IMR-90 (cell line): ENCODE results near the gene LTBP1. TPM values are rescaled to one million over a fixed set of nuclear protein-coding genes. Genes with fewer than 3 reads are reported as not detected.

ENCODE experiments used
- ATAC-seq: fragments of 200-7000 bp; cut with Tn5 transposase; 2 replicates; pipeline ENCODE4 v1.9.1; 2020; ENCODE audit warnings: low read depth, mild to moderate bottlenecking, moderate library complexity
- BruUV-seq: library from RNA; stranded (reverse); fragments of 400-500 nt; replicated peaks from 2 replicates; lab custom pipeline; 2021; lab: Mats Ljungman, UMichigan
- CTCF ChIA-PET: fragments of 300-600 bp; formaldehyde crosslinking; extraction: SDS; loops from one replicate; lab custom pipeline; 2021; ENCODE audit warnings: antibody characterized with exemption; lab: Yijun Ruan, JAX
- POLR2A ChIA-PET: fragments of 300-600 bp; sonication (Branson Sonifier 250); formaldehyde crosslinking; loops from one replicate; lab custom pipeline; 2022; ENCODE audit warnings: antibody characterized with exemption; ENCODE audit not compliant: unreplicated experiment; lab: Charles Lee
- DNase-seq: peaks from one replicate; pipeline ENCODE4 v3.0.0; 2013
- H2AFZ ChIP-seq: replicated peaks from 2 replicates; pipeline ENCODE3; 2013; ENCODE audit warnings: low read length, mild to moderate bottlenecking; ENCODE audit not compliant: poor library complexity
- H2AK5ac ChIP-seq: 2 replicates; pipeline ENCODE4 v1.6.1; 2013; ENCODE audit warnings: low read depth, low read length, inconsistent platforms
- H2AK9ac ChIP-seq: replicated peaks from 2 replicates; pipeline ENCODE3; 2013; ENCODE audit warnings: mild to moderate bottlenecking, low read depth, low read length, moderate library complexity; ENCODE audit not compliant: poor library complexity
- H2BK120ac ChIP-seq: 2 replicates; pipeline ENCODE4 v1.6.1; 2013; ENCODE audit warnings: low read depth, low read length, inconsistent platforms
- H2BK15ac ChIP-seq: 3 replicates; pipeline ENCODE4 v1.6.1; 2013; ENCODE audit warnings: low read depth, low read length, inconsistent platforms
- H2BK20ac ChIP-seq: 2 replicates; pipeline ENCODE4 v1.6.1; 2013; ENCODE audit warnings: low read depth, mild to moderate bottlenecking, inconsistent platforms, low read length, moderate library complexity
- H2BK5ac ChIP-seq: 2 replicates; pipeline ENCODE4 v1.6.1; 2013; ENCODE audit warnings: mild to moderate bottlenecking, low read depth, low read length, inconsistent platforms; ENCODE audit not compliant: poor library complexity, severe bottlenecking
- H3K14ac ChIP-seq: replicated peaks from 2 replicates; pipeline ENCODE4 v1.6.1; 2013; ENCODE audit warnings: low read depth, low read length, inconsistent platforms
- H3K18ac ChIP-seq: 2 replicates; pipeline ENCODE4 v1.6.1; 2013; ENCODE audit warnings: low read depth, low read length, control low read depth
- H3K23ac ChIP-seq: 2 replicates; pipeline ENCODE4 v1.6.1; 2013; ENCODE audit warnings: low read depth, low read length, inconsistent platforms
- H3K27ac ChIP-seq: 2 replicates; pipeline ENCODE4 v1.5.1; 2013; ENCODE audit warnings: mild to moderate bottlenecking, control low read depth, low read length; ENCODE audit not compliant: insufficient read depth
- H3K27me3 ChIP-seq: 2 replicates; pipeline ENCODE4 v1.6.1; 2013; ENCODE audit warnings: low read length; ENCODE audit not compliant: control insufficient read depth, insufficient read depth
- H3K36me3 ChIP-seq: 2 replicates; pipeline ENCODE4 v1.6.1; 2013; ENCODE audit warnings: low read length, mixed read lengths; ENCODE audit not compliant: control insufficient read depth, insufficient read depth
- H3K4ac ChIP-seq: 2 replicates; pipeline ENCODE4 v1.6.1; 2013; ENCODE audit warnings: low read depth, low read length, inconsistent platforms
- H3K4me1 ChIP-seq: 2 replicates; pipeline ENCODE4 v1.6.1; 2013; ENCODE audit warnings: low read length, mixed read lengths; ENCODE audit not compliant: control insufficient read depth, insufficient read depth
- H3K4me2 ChIP-seq: 2 replicates; pipeline ENCODE4 v1.6.1; 2013; ENCODE audit warnings: low read depth, mild to moderate bottlenecking, control low read depth, low read length, moderate library complexity
- H3K4me3 ChIP-seq: 2 replicates; pipeline ENCODE4 v1.5.1; 2013; ENCODE audit warnings: low read depth, mild to moderate bottlenecking, control low read depth, low read length, moderate library complexity; ENCODE audit not compliant: insufficient read depth
- H3K56ac ChIP-seq: 2 replicates; pipeline ENCODE4 v1.6.1; 2013; ENCODE audit warnings: low read length, inconsistent platforms; ENCODE audit not compliant: insufficient read depth; ENCODE audit errors: extremely low read depth
- H3K79me1 ChIP-seq, 2 experiments: 2 replicates each; pipeline ENCODE4 v1.6.1; 2013; ENCODE audit warnings: low read length in 2 of 2, inconsistent platforms in 1 of 2, low read depth in 1 of 2
- H3K9ac ChIP-seq: 2 replicates; pipeline ENCODE4 v1.6.1; 2013; ENCODE audit warnings: low read depth, low read length, control low read depth
- H3K9me1 ChIP-seq: 2 replicates; pipeline ENCODE4 v1.6.1; 2013; ENCODE audit warnings: low read length, inconsistent platforms; ENCODE audit not compliant: insufficient read depth
- H3K9me3 ChIP-seq: 2 replicates; pipeline ENCODE4 v1.6.1; 2013; ENCODE audit warnings: low read length; ENCODE audit not compliant: control insufficient read depth, insufficient read depth
- H4K20me1 ChIP-seq: 2 replicates; pipeline ENCODE4 v1.6.1; 2013; ENCODE audit warnings: low read length, inconsistent platforms; ENCODE audit not compliant: insufficient read depth
- H4K5ac ChIP-seq: 2 replicates; pipeline ENCODE4 v1.6.1; 2013; ENCODE audit warnings: mild to moderate bottlenecking, low read depth, low read length, control low read depth
- H4K8ac ChIP-seq, 2 experiments: 2 replicates each; pipeline ENCODE4 v1.6.1; 2013; ENCODE audit warnings: low read depth in 2 of 2, low read length in 2 of 2, control low read depth in 1 of 2, inconsistent platforms in 1 of 2
- H4K91ac ChIP-seq: 2 replicates; pipeline ENCODE4 v1.6.1; 2013; ENCODE audit warnings: low read depth, low read length, inconsistent platforms; ENCODE audit not compliant: insufficient read depth
- BHLHE40 ChIP-seq: fragments of 150-350 bp; IDR thresholded peaks from 2 replicates; pipeline ENCODE4 v1.6.1; 2016; ENCODE audit warnings: mild to moderate bottlenecking, low read depth, low read length
- CEBPB ChIP-seq: IDR thresholded peaks from 2 replicates; pipeline ENCODE4 v1.6.1; 2012; ENCODE audit warnings: low read depth, low read length, improper control_type of control experiment
- CHD1 ChIP-seq: IDR thresholded peaks from 2 replicates; pipeline ENCODE4 v1.6.1; 2012; ENCODE audit warnings: low read depth, low read length, improper control_type of control experiment
- ELK1 ChIP-seq: fragments of 150-350 bp; IDR thresholded peaks from 2 replicates; pipeline ENCODE4 v1.6.1; 2016; ENCODE audit warnings: low read depth, mild to moderate bottlenecking, low read length, moderate library complexity, borderline replicate concordance
- MAFK ChIP-seq: IDR thresholded peaks from 2 replicates; pipeline ENCODE4 v1.6.1; 2012; ENCODE audit warnings: low read depth, low read length, improper control_type of control experiment
- MAZ ChIP-seq: IDR thresholded peaks from 2 replicates; pipeline ENCODE4 v1.6.1; 2012; ENCODE audit warnings: low read depth, mild to moderate bottlenecking, low read length, improper control_type of control experiment, moderate library complexity, borderline replicate concordance
- MXI1 ChIP-seq: IDR thresholded peaks from 2 replicates; pipeline ENCODE4 v1.6.1; 2012; ENCODE audit warnings: low read depth, mild to moderate bottlenecking, low read length, moderate library complexity, borderline replicate concordance
- POLR2A ChIP-seq: IDR thresholded peaks from 2 replicates; pipeline ENCODE4 v1.6.1; 2012; ENCODE audit warnings: mild to moderate bottlenecking, low read depth, low read length
- RCOR1 ChIP-seq: IDR thresholded peaks from 2 replicates; pipeline ENCODE4 v1.6.1; 2012; ENCODE audit warnings: mild to moderate bottlenecking, low read length, improper control_type of control experiment; ENCODE audit not compliant: insufficient replicate concordance
- RFX5 ChIP-seq: IDR thresholded peaks from 2 replicates; pipeline ENCODE4 v1.8.0; 2012; ENCODE audit warnings: low read depth, mild to moderate bottlenecking, low read length, moderate library complexity
- SMC3 ChIP-seq: fragments of 150-350 bp; IDR thresholded peaks from 2 replicates; pipeline ENCODE4 v1.6.1; 2016; ENCODE audit warnings: low read depth, mild to moderate bottlenecking, antibody characterized with exemption, low read length, moderate library complexity
- WGBS, 2 experiments: methylation state at CpG; one replicate each; pipeline versions ENCODE4 v1.1.5 to v1.1.7; 2013; ENCODE audit warnings: missing lambda C conversion rate in 2 of 2; ENCODE audit not compliant: insufficient read length in 1 of 2; ENCODE audit errors: extremely low coverage in 2 of 2; 5-methylcytosine and 5-hydroxymethylcytosine counted together
- dilution Hi-C: fragments of 300-500 bp; cut with HindIII; formaldehyde crosslinking; loops from one replicate; pipeline ENCODE4 v1.14.3; 2018; ENCODE audit warnings: low sequenced_read_pairs; ENCODE audit not compliant: unreplicated experiment
- in situ Hi-C: fragments of 300-500 bp; cut with MboI; formaldehyde crosslinking; loops from 3 replicates; pipeline ENCODE4 v1.14.3; 2019; ENCODE audit warnings: low sequenced_read_pairs, inconsistent platforms, mixed read lengths
- intact Hi-C: fragments of 100-400 bp; cut with micrococcal nuclease; formaldehyde crosslinking; loops from 2 replicates; pipeline ENCODE4 v1.10.0; 2022
- polyA plus RNA-seq, 3 experiments: library from polyadenylated mRNA; depleted of rRNA; stranded (reverse); fragments of >200 nt; gene quantifications; 2 replicates each; pipeline ENCODE4 v1.2.3, GENCODE V29; 2012; ENCODE audit warnings: low replicate concordance in 1 of 3
- total RNA-seq: library from RNA; depleted of rRNA; stranded (reverse); fragments of >200 nt; gene quantifications from 2 replicates; pipeline ENCODE4 v1.2.3, GENCODE V29; 2012
- TF ChIP-seq, protein P1 (sequence below): conservative IDR thresholded peaks from 2 replicates; pipeline ENCODE4 v1.5.1; 2012; ENCODE audit warnings: mild to moderate bottlenecking, low read depth, low read length, improper control_type of control experiment
- TF ChIP-seq, protein P2 (sequence below): fragments of 150-350 bp; IDR thresholded peaks from 2 replicates; pipeline ENCODE4 v1.6.1; 2017; ENCODE audit warnings: mild to moderate bottlenecking, antibody characterized with exemption, low read length, low read depth

LTBP1 gene
- total and polyA plus RNA-seq, 2 of the 4 experiments (the other 2 are of a cell fraction) = 235 to 326 TPM

DNA sequence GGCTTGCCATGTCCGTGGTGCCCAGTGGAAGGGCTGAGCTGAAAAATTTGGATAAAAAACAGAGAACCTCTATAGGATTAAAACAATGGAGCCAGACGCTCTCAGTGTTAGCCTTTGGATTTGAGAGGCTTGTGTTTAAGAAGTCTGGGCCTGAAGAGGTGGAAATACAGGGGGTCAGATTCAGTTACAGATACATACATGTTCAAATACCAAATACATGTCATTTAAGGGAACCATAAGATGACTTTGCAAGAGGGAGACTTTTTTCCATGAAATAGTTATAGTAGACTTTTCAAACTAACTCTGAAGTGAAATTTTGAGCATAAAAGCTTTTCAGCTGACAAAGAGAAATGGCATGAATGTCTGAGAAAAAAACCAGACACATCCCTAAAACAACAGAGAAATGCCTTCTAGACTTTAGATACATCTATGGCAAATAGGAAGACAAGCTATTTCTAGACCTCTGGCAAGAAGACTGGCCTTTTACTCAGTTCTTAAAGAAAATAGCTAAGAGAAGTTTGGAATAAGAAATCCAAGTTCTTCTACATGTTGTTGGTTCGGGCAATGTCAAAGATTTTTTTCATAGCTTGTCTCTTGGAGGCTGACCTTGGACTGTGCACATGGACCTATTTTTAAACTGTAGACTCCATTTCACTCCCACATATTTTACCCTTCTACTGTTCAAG lies 112.9 kb downstream of the LTBP1 start:
- Histone ChIP-seq H2BK120ac (no peak overlapping the region), H3K27ac (no peak overlapping the region), H3K56ac (no peak overlapping the region), H3K23ac (no peak overlapping the region), H3K4me1 (peaks cover 6% of the 10 kb centered on the region; the same call in 1 of the 2 replicates), H3K27me3 (no peaks in the 10 kb centered on the region), H3K4me2 (peak overlapping the region; percentile 22; the same call in 1 of the 2 replicates), H3K9me1 (0 out of 2 replicates have a peak, but pooled peaks cover 2% of the 10 kb centered on the region), H2AK9ac (no peak overlapping the region), H2BK5ac (peak overlapping the region; percentile 31), H2BK15ac (no peak overlapping the region), H3K4me3 (no peak overlapping the region), H2AFZ (no peak overlapping the region), H2BK20ac (no peak overlapping the region; the same call in 1 of the 2 replicates), H3K14ac (no peak overlapping the region), H4K5ac (no peak overlapping the region), H3K9me3 (peaks cover 4% of the 10 kb centered on the region; the same call in 1 of the 2 replicates), H3K4ac (no peak overlapping the region; the same call in 1 of the 2 replicates), H3K79me1 (peaks cover 4 to 7% of the 10 kb centered on the region in 2 experiments), H2AK5ac (no peak overlapping the region), H4K20me1 (no peaks in the 10 kb centered on the region), H3K36me3 (peaks cover 4% of the 10 kb centered on the region; the same call in 1 of the 2 replicates), H4K91ac (no peak overlapping the region), H3K18ac (no peak overlapping the region), H4K8ac (no peak overlapping the region), H3K9ac (no peak overlapping the region)
- intact Hi-C loops = no loop called here
- dilution Hi-C loops = no loop called here
- no TSS peak for BruUV-seq
- DNase-seq (no peak), ATAC-seq (no peak)
- TF ChIP-seq ELK1 (no peak), BHLHE40 (no peak), MAZ (no peak), SMC3 (no peak), CEBPB (no peak), RCOR1 (no peak), RFX5 (no peak), MAFK (no peak), CHD1 (no peak), MXI1 (no peak), POLR2A (no peak)
- TF ChIP-seq, protein P1, sequence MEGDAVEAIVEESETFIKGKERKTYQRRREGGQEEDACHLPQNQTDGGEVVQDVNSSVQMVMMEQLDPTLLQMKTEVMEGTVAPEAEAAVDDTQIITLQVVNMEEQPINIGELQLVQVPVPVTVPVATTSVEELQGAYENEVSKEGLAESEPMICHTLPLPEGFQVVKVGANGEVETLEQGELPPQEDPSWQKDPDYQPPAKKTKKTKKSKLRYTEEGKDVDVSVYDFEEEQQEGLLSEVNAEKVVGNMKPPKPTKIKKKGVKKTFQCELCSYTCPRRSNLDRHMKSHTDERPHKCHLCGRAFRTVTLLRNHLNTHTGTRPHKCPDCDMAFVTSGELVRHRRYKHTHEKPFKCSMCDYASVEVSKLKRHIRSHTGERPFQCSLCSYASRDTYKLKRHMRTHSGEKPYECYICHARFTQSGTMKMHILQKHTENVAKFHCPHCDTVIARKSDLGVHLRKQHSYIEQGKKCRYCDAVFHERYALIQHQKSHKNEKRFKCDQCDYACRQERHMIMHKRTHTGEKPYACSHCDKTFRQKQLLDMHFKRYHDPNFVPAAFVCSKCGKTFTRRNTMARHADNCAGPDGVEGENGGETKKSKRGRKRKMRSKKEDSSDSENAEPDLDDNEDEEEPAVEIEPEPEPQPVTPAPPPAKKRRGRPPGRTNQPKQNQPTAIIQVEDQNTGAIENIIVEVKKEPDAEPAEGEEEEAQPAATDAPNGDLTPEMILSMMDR = no peak
- TF ChIP-seq, protein P2, sequence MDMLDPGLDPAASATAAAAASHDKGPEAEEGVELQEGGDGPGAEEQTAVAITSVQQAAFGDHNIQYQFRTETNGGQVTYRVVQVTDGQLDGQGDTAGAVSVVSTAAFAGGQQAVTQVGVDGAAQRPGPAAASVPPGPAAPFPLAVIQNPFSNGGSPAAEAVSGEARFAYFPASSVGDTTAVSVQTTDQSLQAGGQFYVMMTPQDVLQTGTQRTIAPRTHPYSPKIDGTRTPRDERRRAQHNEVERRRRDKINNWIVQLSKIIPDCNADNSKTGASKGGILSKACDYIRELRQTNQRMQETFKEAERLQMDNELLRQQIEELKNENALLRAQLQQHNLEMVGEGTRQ = no peak
- ChIA-PET CTCF (interaction anchor here (0.9 kb wide), 1 partner anchor 38 kb away, joined by 3 read pairs; no protein-coding TSS in a partner anchor), POLR2A (no interaction called here)
- in situ Hi-C loops = no loop called here
- 100% methylated on average over 1 of the region's 3 CpGs; no CpG with 5 or more reads in 1 of the 2 experiments for WGBS, 2 experiments
